ENCODE results near the gene ADCY2. TPM values are rescaled to one million over a fixed set of nuclear protein-coding genes. Genes with fewer than 3 reads are reported as not detected.

ADCY2 gene
- total RNA-seq = 2.4 TPM

DNA sequence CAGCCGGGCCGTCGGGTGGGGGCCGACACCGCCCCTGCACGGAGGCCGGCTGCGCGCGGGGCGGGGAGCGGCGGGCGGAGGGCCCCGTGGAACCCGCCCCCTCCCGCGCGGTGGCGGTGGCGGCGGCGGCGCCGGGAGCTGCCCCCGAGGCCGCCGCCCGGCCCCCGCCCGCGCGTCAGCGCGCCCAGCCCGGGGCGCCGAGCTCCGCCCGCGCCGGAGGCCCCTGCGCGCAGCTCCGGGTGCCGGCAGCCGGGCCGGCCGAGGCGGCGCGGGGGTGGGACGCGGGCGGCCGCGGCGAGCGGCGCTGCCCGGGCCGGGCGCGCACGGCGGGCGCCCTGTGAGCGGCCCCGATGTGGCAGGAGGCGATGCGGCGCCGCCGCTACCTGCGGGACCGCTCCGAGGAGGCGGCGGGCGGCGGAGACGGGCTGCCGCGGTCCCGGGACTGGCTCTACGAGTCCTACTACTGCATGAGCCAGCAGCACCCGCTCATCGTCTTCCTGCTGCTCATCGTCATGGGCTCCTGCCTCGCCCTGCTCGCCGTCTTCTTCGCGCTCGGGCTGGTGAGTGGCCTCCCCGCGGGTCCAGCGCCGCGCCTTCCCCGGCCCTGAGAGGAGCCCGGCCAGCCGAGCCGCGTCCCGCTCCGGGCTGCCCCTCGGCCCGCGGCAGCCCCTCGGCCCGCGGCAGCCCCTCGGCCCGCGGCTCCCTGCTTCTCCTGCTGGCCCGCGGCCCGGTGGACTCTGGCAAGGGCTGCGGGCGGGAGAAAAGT, at the start of gene ADCY2:
TSS of gene ADCY2 (plus strand) at position 192 of the 766 bp plus-strand sequence. CDS start at position 351, 159 bp downstream.
- no peak for DNase-seq (ENCODE audit: low spot score)

DNA sequence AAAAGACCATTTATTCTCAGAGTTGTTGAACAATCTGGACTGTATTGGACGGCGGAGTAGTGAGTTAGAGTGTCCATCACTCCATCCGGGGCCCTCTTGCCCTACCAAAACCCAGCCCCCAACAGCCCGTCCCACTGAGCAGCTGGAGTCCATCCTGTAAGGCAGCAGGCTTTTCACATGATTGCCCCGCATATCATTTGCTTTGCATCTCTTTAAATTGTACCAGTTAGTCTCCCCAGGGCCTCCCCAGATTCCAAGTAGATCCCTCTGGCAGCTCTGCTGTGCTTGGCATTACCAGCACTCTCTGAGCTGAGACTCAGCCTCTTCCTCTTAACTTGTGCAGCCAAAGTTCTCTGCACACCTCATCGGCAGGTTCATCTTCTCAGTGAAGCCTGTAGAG, 48.6 kb upstream of the ADCY2 start:
- DNase-seq (ENCODE audit: low spot score) = no peak

DNA sequence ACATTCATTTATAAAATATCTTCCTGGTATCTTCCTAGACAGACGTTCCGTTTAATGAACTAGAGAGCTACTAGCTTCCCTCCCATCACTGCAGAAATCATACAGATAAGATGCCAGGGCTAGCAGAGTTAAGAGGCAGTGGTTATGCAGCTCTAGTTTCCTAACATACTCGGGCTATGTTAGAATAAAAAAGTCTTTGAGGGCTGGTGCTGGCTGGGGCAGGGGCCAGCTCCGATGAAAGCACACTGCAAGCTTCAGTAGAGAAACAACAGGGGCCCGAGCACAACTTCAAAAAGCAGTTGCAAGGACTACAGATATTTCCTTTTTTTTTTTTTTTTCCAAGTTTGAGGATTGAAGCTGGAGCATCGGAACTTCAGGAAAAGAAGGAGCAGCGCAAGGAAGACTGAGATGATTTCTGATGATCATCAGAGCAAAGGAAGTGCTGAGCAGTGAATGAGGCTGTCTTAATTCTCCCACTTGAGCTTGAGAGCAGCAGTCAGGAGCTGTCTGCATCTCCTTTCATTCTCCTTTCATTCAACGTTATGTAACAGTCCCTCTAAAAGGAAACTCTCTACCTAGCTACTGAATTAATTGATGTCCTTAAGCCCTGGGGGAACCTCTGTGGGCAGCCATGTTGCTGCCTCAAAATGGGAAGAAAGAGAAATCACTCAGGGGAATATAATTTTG, 47.6 kb upstream of the ADCY2 start:
- DNase-seq (ENCODE audit: low spot score) = no peak

DNA sequence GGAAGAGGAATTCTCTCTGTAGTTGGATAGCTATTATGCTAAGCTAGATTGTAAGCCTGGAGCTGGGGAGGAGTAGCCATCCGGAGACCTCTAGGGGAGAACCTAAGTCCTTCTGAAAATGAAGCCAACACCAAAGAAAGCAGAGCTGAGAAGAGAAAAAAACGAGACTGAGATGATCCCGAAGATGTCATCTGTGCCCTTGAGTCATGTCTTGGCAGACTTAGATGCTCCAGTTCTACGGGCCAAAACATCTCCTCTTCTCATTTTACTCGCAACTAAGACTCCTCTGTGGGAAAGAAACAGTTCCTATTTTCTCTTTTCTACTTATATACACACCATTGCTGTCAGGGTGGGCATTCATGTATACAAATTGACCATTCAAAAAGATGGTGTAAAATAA, 34.3 kb upstream of the ADCY2 start:
- DNase-seq (ENCODE audit: low spot score) = no peak

DNA sequence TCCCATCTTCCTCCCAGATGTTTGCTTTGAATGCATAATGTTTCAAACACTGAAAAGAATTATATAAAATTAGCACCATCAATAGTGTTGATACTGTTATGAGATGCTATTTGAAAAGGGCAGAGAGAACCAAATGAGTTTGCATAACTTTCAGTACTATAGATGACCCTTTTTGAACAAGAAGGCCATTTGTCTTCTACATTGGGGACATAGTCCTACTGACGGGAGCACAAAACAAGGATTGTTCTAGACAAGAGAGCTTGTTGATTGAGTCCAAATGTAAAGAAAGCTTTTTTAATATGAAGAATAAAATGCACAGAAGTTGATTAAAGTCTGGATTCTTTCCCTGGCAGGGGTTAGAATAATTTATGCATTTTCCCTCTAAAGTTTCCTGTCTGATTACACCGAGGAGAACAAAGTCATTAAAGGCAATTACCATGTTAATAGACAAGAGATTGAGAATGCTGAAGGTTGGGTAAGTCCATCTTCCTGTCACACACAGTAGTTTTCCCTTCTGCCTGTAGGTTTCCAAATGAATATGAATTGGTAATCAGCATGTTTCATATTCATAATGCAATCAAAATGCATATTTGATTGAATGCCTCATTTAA, 32.8 kb upstream of the ADCY2 start:
- no peak for DNase-seq (ENCODE audit: low spot score)

DNA sequence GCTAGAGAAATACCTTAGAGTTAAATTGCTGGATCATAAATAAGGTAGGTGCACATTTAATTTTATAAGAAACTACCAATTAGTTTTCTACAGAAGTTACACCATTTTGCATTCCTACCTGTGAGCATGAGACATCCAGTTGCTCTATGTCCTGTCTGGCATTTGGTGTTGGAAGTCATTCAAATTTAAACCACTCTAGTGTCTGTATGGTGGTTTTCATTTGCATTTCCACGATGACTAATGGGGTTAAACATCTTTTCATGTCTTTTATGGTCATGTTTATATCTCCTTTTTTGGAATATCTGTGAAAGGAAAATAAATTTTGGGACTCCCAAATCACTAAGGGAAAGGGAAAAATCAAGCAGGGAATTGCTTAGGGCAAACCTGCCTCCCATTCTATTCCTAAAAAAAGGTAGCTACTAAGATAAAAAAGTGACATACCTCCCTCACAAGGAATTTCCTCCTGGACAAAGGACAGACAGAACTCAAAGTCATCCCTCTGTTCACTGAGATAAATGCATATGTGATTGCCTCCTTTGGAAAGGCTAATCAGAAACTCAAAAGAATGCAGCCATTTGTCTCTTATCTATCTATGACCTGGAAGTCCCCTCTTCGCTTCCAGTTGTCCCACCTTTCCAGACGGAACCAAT, 31.6 kb upstream of the ADCY2 start:
- DNase-seq (ENCODE audit: low spot score) = no peak

DNA sequence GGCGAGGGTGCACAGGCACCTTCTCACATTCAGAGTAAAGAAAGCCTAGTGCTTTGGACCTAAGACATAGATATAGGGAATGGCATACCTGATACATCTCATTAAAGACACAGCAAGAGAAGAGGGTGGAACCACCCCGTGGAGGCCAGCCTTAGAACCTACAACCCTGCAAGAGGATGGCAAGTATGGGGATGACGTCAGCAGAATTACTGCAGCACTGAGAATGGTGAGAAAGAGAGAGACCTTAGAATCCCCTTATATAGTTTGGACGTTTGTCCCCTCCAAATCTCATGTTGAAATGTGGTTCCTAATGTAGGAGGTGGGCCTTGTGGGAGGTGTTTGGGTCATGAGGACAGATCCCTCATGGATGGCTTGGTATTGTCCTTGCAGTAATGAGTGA, 28.2 kb upstream of the ADCY2 start:
- DNase-seq (ENCODE audit: low spot score) = no peak

DNA sequence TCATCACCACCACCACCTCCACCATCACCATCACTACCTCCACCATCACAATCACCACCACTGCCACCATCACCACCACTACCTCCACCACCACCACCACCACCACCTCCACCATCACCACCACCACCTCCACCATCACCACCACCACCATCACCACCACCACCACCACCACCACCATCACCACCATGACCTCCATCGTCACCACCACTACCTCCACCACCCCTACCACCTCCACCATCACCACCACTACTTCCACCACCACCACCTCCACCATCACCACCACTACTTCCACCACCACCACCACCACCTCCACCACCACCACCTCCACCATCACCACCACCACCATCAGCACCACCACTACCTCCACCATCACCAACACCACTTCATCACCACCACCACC, 23.5 kb upstream of the ADCY2 start:
- DNase-seq (ENCODE audit: low spot score) = no peak

DNA sequence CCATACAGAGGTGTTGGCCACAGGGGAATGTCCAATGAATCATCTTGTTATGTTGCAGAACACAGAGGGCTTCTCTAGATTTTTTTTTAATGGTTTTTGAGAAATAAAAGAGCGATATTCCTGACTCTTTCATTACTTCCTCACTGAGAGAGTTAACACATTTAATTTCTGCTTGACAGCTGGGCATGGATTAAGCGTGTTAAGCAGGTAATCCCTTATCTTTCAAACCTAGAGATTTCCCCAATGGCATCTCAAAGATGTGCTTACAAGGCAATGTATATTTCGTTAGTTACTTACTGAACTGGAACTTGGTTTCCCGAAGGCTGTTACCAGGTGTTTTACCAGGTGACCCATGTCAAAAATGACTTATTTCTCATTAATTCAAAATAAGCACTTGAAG, 21.8 kb upstream of the ADCY2 start:
- no peak for DNase-seq (ENCODE audit: low spot score)

DNA sequence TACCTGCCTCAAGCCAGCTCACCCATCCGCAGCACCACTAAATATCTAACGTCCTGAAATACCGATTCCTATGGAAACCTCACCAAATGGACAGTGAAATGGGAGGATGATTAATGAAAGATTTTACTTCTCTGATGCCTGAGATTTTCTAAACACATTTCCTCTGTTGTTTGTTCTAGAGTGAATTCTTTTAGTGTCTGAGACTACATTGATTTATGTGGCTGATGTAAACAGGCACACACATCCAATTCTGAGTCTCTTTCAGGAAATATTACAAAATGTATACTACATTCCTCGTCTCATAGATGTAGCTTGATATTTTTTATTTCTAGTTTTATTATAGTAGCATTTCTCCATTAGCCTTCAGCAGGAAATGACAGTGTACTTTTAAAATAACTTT, 20.5 kb upstream of the ADCY2 start:
- no peak for DNase-seq (ENCODE audit: low spot score)

DNA sequence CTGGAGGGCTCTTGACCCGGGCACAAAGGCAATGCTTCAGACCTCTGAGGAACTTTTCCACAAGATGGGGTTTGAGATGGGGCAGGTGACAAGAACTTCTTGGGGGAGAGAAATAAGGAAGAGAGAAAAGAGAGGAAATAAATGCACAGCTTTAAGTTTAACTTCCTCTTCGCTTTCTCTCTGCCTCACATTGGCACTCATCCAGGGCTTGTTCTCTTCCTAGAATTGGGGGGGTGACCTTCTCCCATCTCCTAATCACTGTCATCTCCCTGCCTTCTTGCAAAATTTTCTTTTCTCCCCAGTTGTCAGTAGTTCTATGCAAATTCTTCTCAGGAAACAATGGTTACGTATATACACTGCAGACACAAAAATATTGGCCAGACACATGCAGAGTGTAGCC, 19.1 kb upstream of the ADCY2 start:
- no peak for DNase-seq (ENCODE audit: low spot score)

DNA sequence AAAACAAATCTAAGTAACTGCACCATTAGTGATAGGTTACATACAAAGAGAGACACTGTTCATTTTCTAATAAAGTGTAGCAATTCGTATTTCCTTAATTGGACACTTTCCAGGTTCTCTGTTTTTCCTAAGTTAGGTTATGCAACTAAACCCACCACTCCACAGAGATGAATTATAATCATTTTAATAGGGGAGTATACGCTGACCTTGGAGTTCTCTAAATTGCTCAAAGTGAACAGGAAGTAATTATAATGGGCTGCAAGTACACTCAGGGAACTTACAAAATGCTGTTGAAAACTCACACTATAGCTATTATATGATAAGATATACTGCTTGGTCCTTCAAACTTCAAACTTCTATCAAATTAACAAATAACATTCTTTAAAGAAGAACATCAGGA, 18.2 kb upstream of the ADCY2 start:
- DNase-seq (ENCODE audit: low spot score) = no peak

DNA sequence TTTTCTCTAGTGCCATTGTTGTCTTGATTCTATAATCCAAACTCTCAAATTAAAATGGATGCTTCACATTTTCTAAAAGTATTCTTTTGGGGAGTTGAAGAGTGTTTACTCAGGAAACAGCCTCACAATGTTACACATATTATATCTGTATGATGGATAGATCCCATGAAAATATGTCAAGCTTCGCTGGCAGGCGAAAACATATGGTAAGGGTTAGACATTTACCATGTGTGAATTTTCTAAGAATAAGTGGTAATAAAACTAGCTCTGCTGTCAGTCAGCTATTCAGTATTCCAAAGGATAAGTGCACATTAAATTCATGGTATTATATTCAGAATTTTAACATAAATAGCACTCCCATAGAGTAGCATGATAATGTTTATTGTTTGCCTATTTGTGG, 13.3 kb upstream of the ADCY2 start:
- DNase-seq (ENCODE audit: low spot score) = no peak

DNA sequence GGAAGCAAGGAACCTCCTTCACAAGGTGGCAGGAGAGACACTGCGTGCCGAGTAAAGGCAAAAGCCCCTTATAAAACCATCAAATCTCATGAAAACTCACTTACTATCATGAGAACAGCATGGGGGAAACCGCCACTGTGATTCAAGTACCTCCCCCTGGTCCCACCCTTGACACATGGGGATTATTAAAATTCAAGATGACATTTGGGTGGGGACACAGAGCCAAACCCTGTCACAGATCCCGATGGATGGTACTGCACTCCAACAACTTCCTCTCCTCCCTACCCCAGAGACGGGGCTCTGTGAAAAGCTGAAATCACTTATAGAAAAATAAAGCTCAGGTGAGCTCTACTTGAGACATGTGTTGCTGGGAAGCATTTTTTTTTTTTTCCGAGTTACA, 10.3 kb upstream of the ADCY2 start:
- DNase-seq (ENCODE audit: low spot score) = no peak

DNA sequence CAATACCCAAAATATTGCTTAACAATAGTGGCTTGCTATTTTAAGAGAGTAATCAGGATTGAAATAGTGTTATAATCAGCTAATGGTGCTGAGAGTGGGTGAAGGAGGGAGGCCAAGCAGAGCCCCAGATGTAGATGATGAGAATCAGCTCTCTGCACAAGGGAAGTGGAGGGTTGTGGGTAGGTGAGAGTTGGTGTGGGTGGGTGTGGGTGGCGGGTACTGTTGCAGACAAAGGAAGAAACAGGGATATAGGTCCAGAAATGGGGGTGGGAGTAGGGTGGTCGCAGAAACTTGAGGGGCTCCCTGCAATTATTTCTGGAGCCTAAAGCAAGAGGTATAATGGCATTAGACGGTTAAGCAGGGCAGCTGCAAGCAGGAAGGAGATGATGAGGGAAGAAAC, 7.4 kb upstream of the ADCY2 start:
- DNase-seq (ENCODE audit: low spot score) = no peak

DNA sequence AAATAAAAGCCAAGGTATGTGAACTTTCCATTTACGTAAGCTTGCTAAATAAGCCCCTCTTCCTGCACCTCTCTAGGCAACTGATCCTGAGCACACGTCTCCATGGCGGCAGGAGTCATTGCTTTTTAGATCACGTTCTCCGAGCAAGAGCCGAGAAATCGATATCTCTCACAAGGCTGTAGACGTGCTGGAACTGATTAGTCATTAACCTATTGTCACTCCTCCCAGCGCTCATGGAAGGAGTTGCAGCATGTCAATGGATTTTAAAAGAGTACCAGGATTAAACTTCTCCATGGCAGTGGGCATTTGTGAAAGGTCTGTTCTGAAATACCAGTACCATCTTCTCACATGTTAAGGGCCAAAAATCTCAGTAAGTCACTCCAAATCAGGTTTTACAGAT, 4.7 kb upstream of the ADCY2 start:
- DNase-seq (ENCODE audit: low spot score) = peak; percentile 64

DNA sequence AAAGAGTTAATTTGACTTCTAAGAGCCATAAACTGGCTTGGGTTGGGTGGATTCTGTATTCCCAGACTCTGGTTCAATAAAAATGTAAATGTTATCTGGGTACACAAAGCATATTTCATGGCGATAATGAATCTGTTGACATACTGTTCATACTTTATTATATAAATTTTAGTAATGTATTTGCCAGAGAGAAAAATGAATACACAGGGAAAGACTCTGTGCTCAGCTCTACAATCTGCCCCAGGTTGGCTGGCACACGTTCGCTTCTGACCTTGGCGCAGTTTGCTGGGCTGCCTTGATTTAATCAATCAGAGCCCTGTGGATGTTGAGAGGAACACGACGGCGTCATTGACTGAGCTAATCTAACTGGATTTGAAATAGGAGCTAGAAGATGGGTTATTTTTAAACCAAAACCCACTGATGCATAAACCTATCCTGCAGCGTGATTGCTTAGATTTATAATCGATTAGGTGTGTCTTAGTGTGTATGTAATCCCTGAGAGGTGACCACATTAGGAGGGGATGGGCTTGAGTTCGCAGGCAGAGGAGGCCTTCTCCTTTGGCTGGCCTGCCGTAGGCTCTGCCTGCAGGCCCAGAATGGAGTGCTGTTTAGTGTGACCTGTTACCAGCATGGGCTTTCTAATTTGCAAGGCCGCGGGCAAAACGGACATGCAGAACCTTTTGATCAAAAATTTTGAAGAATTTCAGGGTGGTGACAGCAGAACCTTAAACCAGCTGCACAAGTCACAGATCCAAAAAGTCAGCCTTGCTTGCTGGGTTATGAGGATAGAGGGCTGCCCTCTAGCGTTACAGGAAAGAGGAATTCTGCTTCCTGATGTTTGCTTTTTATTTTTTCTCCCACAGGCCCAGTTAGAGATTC, 3.9 kb upstream of the ADCY2 start:
- DNase-seq (ENCODE audit: low spot score) = peak; percentile 41

DNA sequence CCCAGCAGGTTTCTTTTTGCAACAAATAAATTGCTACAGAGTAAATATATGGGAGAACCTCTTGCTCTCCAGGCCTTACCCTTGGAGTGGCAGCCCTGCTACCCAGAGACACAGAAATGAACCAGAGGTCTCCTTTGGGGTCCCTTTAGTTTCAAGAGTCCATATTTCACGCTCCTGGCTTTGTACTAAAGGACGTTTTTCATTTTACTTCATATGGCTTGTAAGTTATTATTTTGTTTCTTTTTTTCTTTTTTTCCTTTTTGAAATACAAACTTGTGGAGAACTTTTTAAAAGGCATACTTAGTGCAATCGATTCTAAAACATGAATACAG, 3.3 kb upstream of the ADCY2 start:
- no peak for DNase-seq (ENCODE audit: low spot score)

DNA sequence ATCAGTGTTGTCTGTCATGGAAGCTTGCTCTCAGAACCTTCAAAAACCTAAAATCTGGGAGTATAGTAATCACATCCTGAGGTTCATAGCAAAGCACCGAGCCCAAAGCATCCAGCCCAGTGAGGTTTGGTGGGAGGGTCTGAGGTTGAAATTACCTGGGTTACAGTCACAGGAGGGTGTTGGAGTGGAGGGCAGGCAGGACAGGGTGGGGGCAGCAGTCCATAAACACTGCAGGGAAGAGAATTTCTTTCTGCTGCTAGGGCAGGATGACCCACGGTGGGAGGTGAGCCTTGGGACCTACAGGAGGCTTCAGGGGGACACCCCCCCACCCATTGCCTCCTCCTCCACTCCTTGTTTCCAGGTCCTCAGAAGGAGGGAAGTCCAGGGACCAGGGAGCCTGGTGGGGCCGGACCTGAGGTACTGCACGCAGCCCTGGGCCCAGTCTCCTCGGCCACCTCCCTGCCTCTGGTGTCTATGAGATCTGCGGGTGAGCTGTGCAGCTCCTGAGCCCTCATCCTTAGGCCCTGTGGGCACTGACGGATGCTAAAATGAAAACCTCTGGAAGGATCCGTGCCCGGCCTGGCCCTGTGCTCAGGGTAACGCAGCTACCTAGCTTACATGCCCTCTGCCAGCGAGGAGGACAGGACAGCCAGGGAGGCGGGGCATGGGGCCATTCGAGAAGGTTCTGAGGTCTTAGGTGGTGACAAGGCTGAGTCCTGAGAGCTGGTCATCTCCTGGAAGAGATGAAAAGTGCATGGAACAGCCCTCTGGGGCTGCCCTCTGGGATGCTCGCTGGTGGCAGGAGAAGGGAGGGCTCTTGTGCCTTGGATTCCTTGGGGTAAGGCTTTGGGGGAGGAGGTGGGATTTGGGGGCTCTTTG, 1.8 kb upstream of the ADCY2 start:
- no peak for DNase-seq (ENCODE audit: low spot score)

DNA sequence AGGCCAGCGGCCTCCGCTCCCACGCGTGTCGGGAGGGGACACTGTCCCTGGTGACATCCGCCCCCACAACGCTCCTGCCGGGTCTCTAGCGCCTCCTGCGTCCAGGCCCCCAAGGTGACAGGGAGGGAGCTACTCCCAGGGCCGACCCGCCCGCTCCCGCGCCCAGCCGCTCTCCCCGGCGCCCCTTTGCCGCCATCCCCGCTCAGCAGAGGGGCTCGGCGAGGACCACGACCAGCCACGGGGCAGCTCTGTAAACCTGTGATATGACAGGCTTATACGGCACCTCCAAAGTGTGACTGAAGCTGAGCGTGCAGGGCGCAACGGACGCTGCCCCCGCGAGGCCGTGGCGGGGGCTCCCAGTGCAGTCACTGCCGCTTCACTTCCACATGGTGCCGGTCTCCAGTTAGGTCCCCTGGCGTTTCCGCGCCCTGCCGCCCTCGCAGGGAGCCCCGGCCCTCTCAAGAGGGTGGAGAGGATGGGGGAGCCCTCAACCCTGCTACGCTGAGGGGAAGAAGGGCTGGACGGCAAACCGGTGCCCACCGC, 978 bp upstream of the ADCY2 start:
- no peak for DNase-seq (ENCODE audit: low spot score)
